CD14-positive monocyte (primary cell): ENCODE data around the gene PPP1R10. TPM values are rescaled to one million over a fixed set of nuclear protein-coding genes. Genes with fewer than 3 reads are reported as not detected.
A peak's percentile ranks its signal among the peaks of the same experiment; 100 is the strongest.

ENCODE experiments used
- DNase-seq, 3 donors: peaks; one replicate each; pipeline ENCODE4 v3.0.0-alpha.2; 2011 to 2022
- H2AFZ ChIP-seq: 2 replicates; pipeline ENCODE4 v1.6.0; 2012; ENCODE audit warnings: mild to moderate bottlenecking, low read depth, low read length, inconsistent platforms; ENCODE audit not compliant: insufficient read depth, poor library complexity, severe bottlenecking
- H3K27ac ChIP-seq, 2 donors: 1 replicate in 1 of 2; 2 replicates in 1 of 2; pipeline ENCODE4 v1.5.1; 2012 to 2013; ENCODE audit warnings: low read length in 2 of 2, control low read depth in 1 of 2, inconsistent platforms in 1 of 2, low read depth in 1 of 2, mild to moderate bottlenecking in 1 of 2
- H3K27me3 ChIP-seq, 2 donors: one replicate each; pipeline versions ENCODE4 v1.6.0 to v1.6.1; 2011 to 2013; ENCODE audit warnings: low read length in 2 of 2; ENCODE audit not compliant: control insufficient read depth in 2 of 2, insufficient read depth in 2 of 2
- H3K36me3 ChIP-seq, 2 donors: replicated peaks in 1 of 2; 1 replicate in 1 of 2; 2 replicates in 1 of 2; pipeline versions ENCODE4 v1.5.1 to v1.6.1; 2012 to 2013; ENCODE audit warnings: low read length in 2 of 2, control low read depth in 1 of 2, inconsistent platforms in 1 of 2, mild to moderate bottlenecking in 1 of 2; ENCODE audit not compliant: insufficient read depth in 2 of 2, control insufficient read depth in 1 of 2
- H3K4me1 ChIP-seq, 2 donors: 1 replicate in 1 of 2; 2 replicates in 1 of 2; pipeline versions ENCODE4 v1.5.1 to v1.6.1; 2012 to 2013; ENCODE audit warnings: low read length in 2 of 2, control low read depth in 1 of 2, inconsistent platforms in 1 of 2, mild to moderate bottlenecking in 1 of 2, moderate library complexity in 1 of 2; ENCODE audit not compliant: insufficient read depth in 2 of 2, control insufficient read depth in 1 of 2
- H3K4me2 ChIP-seq: replicated peaks from 2 replicates; pipeline ENCODE3; 2012; ENCODE audit warnings: low read length, moderate library complexity, mild to moderate bottlenecking; ENCODE audit not compliant: poor library complexity, severe bottlenecking; ENCODE audit errors: extremely low read depth
- H3K4me3 ChIP-seq, 3 experiments: fragments of 200-600 bp in 1 of 3; sonication (generic) in 1 of 3; replicated peaks in 1 of 3; 1 replicate in 2 of 3; 2 replicates in 1 of 3; pipeline ENCODE4 v1.5.1; 2011 to 2013; ENCODE audit warnings: low read length in 3 of 3, mild to moderate bottlenecking in 3 of 3, control low read depth in 2 of 3, low read depth in 2 of 3, inconsistent platforms in 1 of 3, moderate library complexity in 1 of 3
- H3K79me2 ChIP-seq: 2 replicates; pipeline ENCODE4 v1.6.0; 2012; ENCODE audit warnings: mild to moderate bottlenecking, control low read depth, inconsistent platforms, low read length, moderate library complexity; ENCODE audit not compliant: insufficient read depth
- H3K9ac ChIP-seq: 2 replicates; pipeline ENCODE4 v1.6.0; 2017; ENCODE audit warnings: low read length, mild to moderate bottlenecking; ENCODE audit not compliant: insufficient read depth, poor library complexity, severe bottlenecking
- H3K9me3 ChIP-seq, 2 donors: replicated peaks in 1 of 2; 1 replicate in 1 of 2; 2 replicates in 1 of 2; pipeline versions ENCODE4 v1.5.1 to v1.6.1; 2012 to 2013; ENCODE audit warnings: low read length in 2 of 2, control low read depth in 1 of 2; ENCODE audit not compliant: control insufficient read depth in 1 of 2, insufficient read depth in 1 of 2
- H4K20me1 ChIP-seq: 2 replicates; pipeline ENCODE4 v1.6.0; 2012; ENCODE audit warnings: mild to moderate bottlenecking, low read length, control low read depth, moderate library complexity; ENCODE audit not compliant: insufficient read depth
- H3K27ac Mint-ChIP-seq, 7 donors: one replicate each; pipeline ENCODE4 v1.8.0; 2020; ENCODE audit warnings: mild to moderate bottlenecking in 7 of 7, mixed read lengths in 7 of 7, moderate library complexity in 6 of 7, inconsistent platforms in 2 of 7
- H3K27me3 Mint-ChIP-seq, 3 donors: one replicate each; pipeline ENCODE4 v1.8.0; 2021 to 2022; ENCODE audit warnings: low read depth in 3 of 3, mild to moderate bottlenecking in 3 of 3, mixed read lengths in 3 of 3, moderate library complexity in 3 of 3, inconsistent platforms in 1 of 3
- H3K36me3 Mint-ChIP-seq, 2 donors: one replicate each; pipeline ENCODE4 v1.8.0; 2020; ENCODE audit warnings: mixed read lengths in 2 of 2, inconsistent platforms in 1 of 2, mild to moderate bottlenecking in 1 of 2
- H3K4me1 Mint-ChIP-seq: one replicate; pipeline ENCODE4 v1.8.0; 2020; ENCODE audit warnings: mild to moderate bottlenecking, mixed read lengths
- H3K4me3 Mint-ChIP-seq, 2 donors: one replicate each; pipeline ENCODE4 v1.8.0; 2020; ENCODE audit warnings: mild to moderate bottlenecking in 2 of 2, mixed read lengths in 2 of 2, moderate library complexity in 1 of 2
- H3K9me3 Mint-ChIP-seq, 7 donors: one replicate each; pipeline ENCODE4 v1.8.0; 2020 to 2022; ENCODE audit warnings: mixed read lengths in 7 of 7, mild to moderate bottlenecking in 6 of 7, moderate library complexity in 6 of 7, inconsistent platforms in 2 of 7
- WGBS: methylation state at CpG from one replicate; pipeline ENCODE4 v1.1.5; 2013; ENCODE audit warnings: missing lambda C conversion rate; ENCODE audit not compliant: insufficient coverage; 5-methylcytosine and 5-hydroxymethylcytosine counted together
- intact Hi-C, 2 donors: fragments of 100-400 bp; cut with micrococcal nuclease; formaldehyde crosslinking; loops; one replicate each; pipeline versions ENCODE4 v1.15.0 to v1.15.1; 2023
- polyA plus RNA-seq, 3 donors: library from polyadenylated mRNA; depleted of rRNA in 1 of 3; unstranded in 2 of 3; stranded (reverse) in 1 of 3; fragments of 300-500 nt in 2 of 3; fragments of >200 nt in 1 of 3; fragmentation: Illumina TruSeq in 2 of 3; gene quantifications; 1 replicate in 2 of 3; 2 replicates in 1 of 3; pipeline ENCODE4 v1.2.3, GENCODE V29; 2012 to 2021
- TF ChIP-seq, protein P1 (sequence below): fragments of 200-600 bp; IDR thresholded peaks from one replicate; pipeline ENCODE4 v1.8.0; 2022; ENCODE audit warnings: antibody characterized with exemption, mild to moderate bottlenecking

The PPP1R10 gene
- polyA plus RNA-seq, 3 donors, result 9.5 to 18.3 (median 16.4) TPM

DNA sequence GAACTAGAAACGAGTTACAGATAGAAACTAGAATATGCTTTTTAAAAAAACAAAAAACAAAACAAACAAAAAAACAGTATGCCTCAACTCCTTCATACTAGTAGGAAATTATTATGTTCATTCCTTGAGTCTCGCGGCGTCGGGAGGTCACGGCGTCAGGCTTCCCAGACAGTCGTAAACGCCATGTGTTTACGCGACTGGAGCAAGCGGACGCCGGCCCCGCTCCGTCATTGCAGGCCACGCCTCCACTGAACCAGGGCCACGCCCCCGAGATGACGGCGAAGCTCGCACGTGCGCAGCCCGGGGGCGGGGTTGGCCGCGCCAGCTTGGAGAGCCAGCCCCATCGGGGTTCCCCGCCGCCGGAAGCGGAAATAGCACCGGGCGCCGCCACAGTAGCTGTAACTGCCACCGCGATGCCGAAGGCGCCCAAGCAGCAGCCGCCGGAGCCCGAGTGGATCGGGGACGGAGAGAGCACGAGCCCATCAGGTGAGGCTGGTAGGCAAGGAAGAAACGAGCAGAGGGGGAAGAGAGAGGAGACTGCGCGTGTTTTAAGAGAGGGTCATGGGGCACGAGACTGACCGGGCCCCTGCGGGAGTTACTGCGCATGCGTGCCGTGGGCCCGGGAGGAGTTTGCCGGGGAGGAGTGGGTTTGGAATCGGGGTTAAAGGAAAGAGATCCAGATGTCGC lies 45.8 kb downstream of the PPP1R10 start, which contains the start of gene ABCF1:
ABCF1 (plus strand) TSS at position 368 of the 687 bp plus-strand sequence; CDS start at position 414, 46 bp downstream.
- Histone ChIP-seq H4K20me1 (peaks cover 46% of the 10 kb centered on the region), H3K4me2 (peak within 1 kb of the TSS; percentile 92), H3K27me3 (no peaks in the 10 kb centered on the region), H3K27ac (peak within 1 kb of the TSS; percentile 93 to 97), H3K9me3 (no peaks in the 10 kb centered on the region), H3K36me3 (peaks cover 0 to 22% of the 10 kb centered on the region in 2 donors), H3K4me3 (peak within 1 kb of the TSS; percentile 76 to 87 (median 79)), H3K9ac (peak within 1 kb of the TSS; percentile 83), H3K79me2 (peaks cover 48% of the 10 kb centered on the region), H3K4me1 (peaks cover 23 to 33% of the 10 kb centered on the region in 2 donors), H2AFZ (peak within 1 kb of the TSS; percentile 80)
- 0% methylated on average over 51 of the region's 59 CpGs for WGBS
- Mint-ChIP-seq H3K4me1 (peaks cover 40% of the 10 kb centered on the region), H3K36me3 (peaks cover 11 to 21% of the 10 kb centered on the region in 2 donors), H3K27ac (peak within 1 kb of the TSS; percentile 98 to 100 (median 99)), H3K4me3 (peak within 1 kb of the TSS; percentile 96 to 99), H3K27me3 (peaks cover 1 to 5% (median 3%) of the 10 kb centered on the region in 3 donors), H3K9me3 (no peaks in the 10 kb centered on the region)
- TF ChIP-seq, protein P1, sequence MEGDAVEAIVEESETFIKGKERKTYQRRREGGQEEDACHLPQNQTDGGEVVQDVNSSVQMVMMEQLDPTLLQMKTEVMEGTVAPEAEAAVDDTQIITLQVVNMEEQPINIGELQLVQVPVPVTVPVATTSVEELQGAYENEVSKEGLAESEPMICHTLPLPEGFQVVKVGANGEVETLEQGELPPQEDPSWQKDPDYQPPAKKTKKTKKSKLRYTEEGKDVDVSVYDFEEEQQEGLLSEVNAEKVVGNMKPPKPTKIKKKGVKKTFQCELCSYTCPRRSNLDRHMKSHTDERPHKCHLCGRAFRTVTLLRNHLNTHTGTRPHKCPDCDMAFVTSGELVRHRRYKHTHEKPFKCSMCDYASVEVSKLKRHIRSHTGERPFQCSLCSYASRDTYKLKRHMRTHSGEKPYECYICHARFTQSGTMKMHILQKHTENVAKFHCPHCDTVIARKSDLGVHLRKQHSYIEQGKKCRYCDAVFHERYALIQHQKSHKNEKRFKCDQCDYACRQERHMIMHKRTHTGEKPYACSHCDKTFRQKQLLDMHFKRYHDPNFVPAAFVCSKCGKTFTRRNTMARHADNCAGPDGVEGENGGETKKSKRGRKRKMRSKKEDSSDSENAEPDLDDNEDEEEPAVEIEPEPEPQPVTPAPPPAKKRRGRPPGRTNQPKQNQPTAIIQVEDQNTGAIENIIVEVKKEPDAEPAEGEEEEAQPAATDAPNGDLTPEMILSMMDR, result no peak
- intact Hi-C loops, result loop anchor here (2.0 kb wide), 2 partner anchors 14 to 46 kb away; partner anchors contain the start of genes GNL1 (in 2 of the 2), PRR3 (in 2 of the 2), MRPS18B (in 1 of the 2) and PPP1R10 (in 1 of the 2)
- peak; percentile 95 to 98 (median 98) for DNase-seq

DNA sequence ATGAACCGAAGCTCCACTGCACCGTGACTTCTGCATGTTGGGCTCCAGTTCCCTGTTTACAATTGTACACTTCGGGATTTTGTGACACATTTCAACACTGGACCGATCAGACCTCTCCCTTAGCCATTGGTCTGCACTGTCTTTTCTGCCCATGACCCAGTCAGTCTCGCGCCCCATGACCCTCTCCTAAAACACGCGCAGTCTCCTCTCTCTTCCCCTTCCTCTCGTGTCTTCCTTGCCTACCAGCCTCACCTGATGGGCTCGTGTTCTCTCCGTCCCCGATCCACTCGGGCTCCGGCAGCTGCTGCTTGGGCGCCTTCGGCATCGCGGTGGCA lies 46.3 kb downstream of the PPP1R10 start:
- Histone ChIP-seq H3K4me2 (peak overlapping the region; percentile 92), H3K4me1 (peaks cover 23 to 33% of the 10 kb centered on the region in 2 donors), H4K20me1 (peaks cover 41% of the 10 kb centered on the region), H3K79me2 (peaks cover 44% of the 10 kb centered on the region), H3K36me3 (peaks cover 0 to 22% of the 10 kb centered on the region in 2 donors), H3K4me3 (peak overlapping the region; percentile 33 to 87 (median 79)), H3K9me3 (no peaks in the 10 kb centered on the region), H3K27ac (peak overlapping the region; percentile 93 to 97), H3K27me3 (no peaks in the 10 kb centered on the region), H3K9ac (peak overlapping the region; percentile 83), H2AFZ (peak overlapping the region; percentile 80)
- peaks cover 40% of the 10 kb centered on the region for H3K4me1 Mint-ChIP-seq
- peaks cover 11 to 18% of the 10 kb centered on the region in 2 donors for H3K36me3 Mint-ChIP-seq
- TF ChIP-seq, protein P1, result no peak
- intact Hi-C loops, result loop anchor here (2.0 kb wide), 2 partner anchors 14 to 46 kb away; partner anchors contain the start of genes GNL1 (in 2 of the 2), PRR3 (in 2 of the 2), MRPS18B (in 1 of the 2) and PPP1R10 (in 1 of the 2)
- DNase-seq, result peak; percentile 58 to 77 (median 75)
- peaks cover 1 to 5% (median 3%) of the 10 kb centered on the region in 3 donors for H3K27me3 Mint-ChIP-seq
- WGBS, result 0% methylated on average over 8 of the region's 18 CpGs
- no peaks in the 10 kb centered on the region for H3K9me3 Mint-ChIP-seq
- H3K27ac Mint-ChIP-seq, result peak overlapping the region; percentile 98 to 100 (median 98)
- H3K4me3 Mint-ChIP-seq, result peak overlapping the region; percentile 96 to 98
